DMS 273 (cell line): ENCODE measurements around the gene SIK3.

Experiments
- DNase-seq: peaks from one replicate; lab custom pipeline; 2025; ENCODE audit not compliant: unreplicated experiment; lab: John Stamatoyannopoulos, UW

SIK3 gene

GRCh38 chr11:117080370-117080769 lies 17.9 kb downstream of the SIK3 start:
- no peak for DNase-seq

- no peak for DNase-seq
These were observed 21.1 kb downstream of the SIK3 start for GRCh38 chr11:117076941-117077691.

- no peak for DNase-seq
These were observed 23.0 kb downstream of the SIK3 start for GRCh38 chr11:117075186-117075585.

GRCh38 chr11:117074119-117074518 lies 24.1 kb downstream of the SIK3 start:
- no peak for DNase-seq

GRCh38 chr11:117073539-117073938 lies 24.7 kb downstream of the SIK3 start:
- no peak for DNase-seq

GRCh38 chr11:117072517-117073461 lies 25.4 kb downstream of the SIK3 start:
- DNase-seq = no peak

GRCh38 chr11:117071344-117071787 lies 26.9 kb downstream of the SIK3 start:
- peak; percentile 12 for DNase-seq

GRCh38 chr11:117070016-117070415 lies 28.2 kb downstream of the SIK3 start:
- DNase-seq = no peak

GRCh38 chr11:117068303-117068860 lies 29.8 kb downstream of the SIK3 start:
- DNase-seq = no peak

- DNase-seq = no peak
These were observed 31.3 kb downstream of the SIK3 start for GRCh38 chr11:117066959-117067358.

GRCh38 chr11:117064275-117064674 lies 34.0 kb downstream of the SIK3 start:
- DNase-seq = no peak

GRCh38 chr11:117062498-117062897 lies 35.7 kb downstream of the SIK3 start:
- DNase-seq = no peak

GRCh38 chr11:117061256-117061655 lies 37.0 kb downstream of the SIK3 start:
- no peak for DNase-seq

GRCh38 chr11:117059611-117060148 lies 38.5 kb downstream of the SIK3 start:
- DNase-seq = no peak

GRCh38 chr11:117058761-117059261 lies 39.4 kb downstream of the SIK3 start:
- DNase-seq = peak; percentile 38

- no peak for DNase-seq
These were observed 40.5 kb downstream of the SIK3 start for GRCh38 chr11:117057727-117058126.

- DNase-seq = no peak
These were observed 40.9 kb downstream of the SIK3 start for GRCh38 chr11:117057317-117057716.

GRCh38 chr11:117055469-117055868 lies 42.8 kb downstream of the SIK3 start:
- DNase-seq = no peak

- DNase-seq = no peak
These were observed 43.8 kb downstream of the SIK3 start for GRCh38 chr11:117054382-117054781.

- no peak for DNase-seq
These were observed 45.8 kb downstream of the SIK3 start for GRCh38 chr11:117052196-117053149.
